HG03103 (cell line): ENCODE results near the gene APBB3.
"Not testable (repeated sequence)": the region's sequence is repeated elsewhere in the genome, so short reads cannot be mapped to it uniquely, and the experiment has no call there.

Source experiments
- ATAC-seq: cut with Tn5 transposase; IDR thresholded peaks from one replicate; pipeline ENCODE4 v1.9.1; 2021; ENCODE audit warnings: low read depth; ENCODE audit not compliant: unreplicated experiment

The APBB3 gene, protein sequence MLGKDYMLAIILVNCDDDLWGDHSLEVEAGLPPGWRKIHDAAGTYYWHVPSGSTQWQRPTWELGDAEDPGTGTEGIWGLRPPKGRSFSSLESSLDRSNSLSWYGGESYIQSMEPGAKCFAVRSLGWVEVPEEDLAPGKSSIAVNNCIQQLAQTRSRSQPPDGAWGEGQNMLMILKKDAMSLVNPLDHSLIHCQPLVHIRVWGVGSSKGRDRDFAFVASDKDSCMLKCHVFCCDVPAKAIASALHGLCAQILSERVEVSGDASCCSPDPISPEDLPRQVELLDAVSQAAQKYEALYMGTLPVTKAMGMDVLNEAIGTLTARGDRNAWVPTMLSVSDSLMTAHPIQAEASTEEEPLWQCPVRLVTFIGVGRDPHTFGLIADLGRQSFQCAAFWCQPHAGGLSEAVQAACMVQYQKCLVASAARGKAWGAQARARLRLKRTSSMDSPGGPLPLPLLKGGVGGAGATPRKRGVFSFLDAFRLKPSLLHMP

DNA sequence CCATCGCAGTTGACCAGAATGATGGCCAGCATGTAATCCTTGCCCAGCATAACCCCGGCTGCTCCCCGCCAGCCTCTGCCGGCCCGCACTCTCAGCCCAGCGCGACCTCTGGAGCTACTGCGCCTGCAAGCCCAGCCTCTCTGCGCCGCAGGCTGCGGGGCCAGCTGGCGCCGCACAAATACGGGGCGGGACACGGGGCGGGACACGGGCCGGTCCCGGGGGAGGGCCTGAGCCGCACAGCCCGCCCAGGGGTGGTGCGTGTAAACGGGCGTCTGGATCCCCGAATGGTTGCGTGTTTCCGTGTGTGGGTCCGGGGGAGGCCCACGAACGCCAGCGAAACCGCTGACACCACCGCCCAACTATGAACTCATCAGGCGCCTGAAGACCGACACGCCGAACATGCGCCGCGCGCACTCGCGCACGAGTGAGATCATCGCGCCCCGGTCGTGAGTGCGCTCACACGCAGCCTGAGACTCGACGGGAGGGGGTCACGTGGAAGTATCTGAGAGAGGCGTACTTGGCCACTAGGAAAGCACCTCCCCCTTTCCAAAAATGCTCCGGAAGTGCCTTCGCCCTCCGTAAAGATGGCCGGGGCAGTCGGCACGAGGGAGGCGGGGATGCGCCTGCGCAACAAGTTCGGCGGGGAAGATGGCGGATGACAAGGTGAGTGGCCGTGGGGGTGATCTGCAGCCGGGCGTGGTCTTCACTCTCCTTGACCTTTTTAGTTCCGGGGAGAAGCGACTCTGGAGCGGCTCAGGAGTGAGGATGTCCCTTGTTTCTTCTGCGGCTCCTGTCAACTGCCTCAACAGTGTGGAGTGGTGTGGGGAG lies at the start of gene APBB3, which contains the start of gene SLC35A4:
APBB3 (minus strand) TSS at position 403 of the 828 bp plus-strand sequence; CDS start at position 50, 353 bp downstream.
SLC35A4 (plus strand) TSS at position 633 of the 828 bp plus-strand sequence. CDS start 2,342 bp downstream, outside the sequence.
- peak; percentile 80 for ATAC-seq

DNA sequence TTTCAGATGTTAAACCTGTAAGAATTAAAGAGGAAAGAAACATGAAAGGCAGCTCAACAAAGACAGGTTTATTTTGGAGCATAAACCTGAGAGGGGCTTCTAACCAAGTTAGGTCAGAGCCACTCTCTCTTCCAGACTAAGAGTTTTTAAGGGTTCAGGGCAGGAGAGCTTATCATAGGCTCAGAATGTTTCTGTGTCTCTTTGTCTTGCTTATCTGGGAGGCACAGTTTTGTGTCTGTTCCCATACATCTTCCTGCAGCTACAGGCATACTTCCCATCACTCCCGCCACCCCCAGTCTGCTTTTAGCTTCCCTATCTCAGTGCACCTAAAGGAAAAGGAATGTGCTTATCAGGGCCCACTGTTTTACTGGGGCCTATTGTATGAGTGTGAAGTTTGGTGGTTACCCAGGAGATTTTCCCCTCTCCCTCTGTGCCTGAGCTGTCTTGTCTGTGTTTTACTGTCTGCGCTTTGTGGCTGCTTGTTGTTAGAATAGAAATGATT lies 46.7 kb upstream of the APBB3 start:
- no peak for ATAC-seq

DNA sequence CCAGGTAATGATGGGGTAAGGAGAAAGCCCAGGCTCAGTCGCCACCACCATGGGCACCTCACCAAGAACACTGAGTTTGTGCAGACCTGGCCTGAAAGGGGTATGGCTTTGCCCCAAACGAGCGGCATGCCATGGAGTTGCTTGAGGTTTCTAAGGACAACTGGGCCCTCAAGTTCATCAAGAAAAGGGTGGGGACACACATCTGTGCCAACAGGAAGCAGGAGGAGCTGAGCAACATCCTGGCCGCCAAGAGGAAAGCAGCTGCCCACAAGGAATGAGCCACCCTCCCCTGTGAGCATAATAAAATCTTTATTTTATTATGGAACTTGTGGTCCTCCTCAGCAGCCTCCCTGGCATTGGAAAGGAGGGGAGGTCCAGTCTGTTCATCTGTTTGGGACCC lies 44.7 kb upstream of the APBB3 start:
- no peak for ATAC-seq

DNA sequence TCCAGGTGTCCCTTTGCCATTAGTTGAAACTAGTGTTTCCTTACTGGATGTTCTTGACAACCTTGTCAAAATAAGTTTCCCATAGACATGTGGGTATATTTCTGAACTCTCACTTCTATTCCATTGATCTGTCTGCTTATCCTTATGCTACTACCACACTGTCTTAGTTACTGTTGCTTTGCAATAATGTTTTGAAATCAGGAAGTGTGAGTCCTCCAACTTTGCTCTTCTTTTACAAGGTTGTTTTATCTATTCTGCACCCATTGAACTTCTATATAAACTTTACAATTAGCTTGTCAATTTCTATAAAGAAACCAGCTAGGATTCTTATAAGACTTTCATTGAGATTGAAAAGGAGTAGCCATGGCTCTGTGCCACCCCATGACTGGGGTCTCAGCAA lies 44.3 kb upstream of the APBB3 start:
- no peak for ATAC-seq

DNA sequence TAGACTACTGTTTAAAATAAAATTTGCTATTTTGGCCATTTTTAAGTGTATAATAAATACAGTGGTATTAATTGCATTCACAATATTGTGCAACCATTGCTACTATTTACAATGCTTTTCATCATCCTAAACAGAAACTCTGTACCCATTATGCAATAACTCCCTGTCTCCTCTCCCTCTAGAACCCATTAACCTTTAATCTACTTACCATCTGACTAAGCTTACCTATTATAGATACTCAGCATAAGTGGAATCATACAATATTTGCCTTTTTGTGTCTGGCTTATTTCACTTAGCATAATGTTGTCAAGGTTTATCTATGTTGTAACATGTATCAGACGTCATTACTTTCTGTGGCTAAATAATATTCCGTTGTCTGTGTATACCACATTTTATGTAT lies 42.6 kb upstream of the APBB3 start:
- no peak for ATAC-seq

DNA sequence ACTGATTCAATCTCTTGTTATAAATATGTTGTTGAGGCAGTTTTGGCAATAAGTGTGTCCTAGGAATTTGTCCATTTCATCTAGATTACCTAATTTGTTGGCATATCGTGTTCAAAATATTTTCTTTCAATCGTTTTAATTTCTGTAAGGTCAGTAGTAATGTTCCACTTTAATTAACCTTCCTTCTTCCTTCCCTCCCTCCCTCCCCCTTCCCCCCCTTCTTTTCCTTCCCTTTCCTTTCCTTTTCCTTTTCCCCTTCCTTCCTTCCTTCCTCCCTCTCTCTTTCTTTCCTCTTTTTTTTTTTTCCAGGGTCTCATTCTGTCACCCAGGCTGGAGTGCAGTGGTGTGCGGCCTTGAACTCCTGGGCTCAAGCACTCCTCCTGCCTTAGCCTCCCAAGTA lies 41.5 kb upstream of the APBB3 start:
- no peak for ATAC-seq

DNA sequence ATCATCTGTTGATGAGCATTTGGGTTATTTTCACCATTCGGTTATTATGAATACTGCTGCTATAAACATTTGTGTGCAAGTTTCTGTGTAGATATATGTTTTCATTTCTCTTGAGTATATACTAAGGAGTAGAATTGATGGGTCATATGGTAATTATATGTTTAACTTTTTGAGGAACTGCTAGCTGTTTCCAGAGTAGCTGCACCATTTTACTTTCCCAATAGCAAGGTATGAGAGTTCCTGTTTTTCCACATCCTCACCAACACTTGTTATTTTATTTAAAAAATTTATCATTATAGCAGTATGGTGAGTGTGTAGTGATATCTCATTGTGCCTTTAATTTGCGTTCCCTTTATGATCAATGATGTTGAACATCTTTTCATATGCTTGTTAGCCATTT lies 39.3 kb upstream of the APBB3 start:
- no peak for ATAC-seq

DNA sequence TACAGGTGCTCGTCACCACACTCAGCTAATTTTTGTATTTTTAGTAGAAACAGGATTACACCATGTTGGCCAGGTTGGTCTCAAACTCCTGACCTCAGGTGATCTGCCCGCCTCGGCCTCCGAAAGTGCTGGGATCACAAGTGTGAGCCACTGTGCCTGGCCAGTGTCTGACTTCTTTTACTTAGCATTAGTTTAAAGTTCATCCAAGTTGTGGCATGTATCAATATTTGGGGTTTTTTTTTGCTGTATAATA lies 39.0 kb upstream of the APBB3 start:
- not testable (repeated sequence) for ATAC-seq

DNA sequence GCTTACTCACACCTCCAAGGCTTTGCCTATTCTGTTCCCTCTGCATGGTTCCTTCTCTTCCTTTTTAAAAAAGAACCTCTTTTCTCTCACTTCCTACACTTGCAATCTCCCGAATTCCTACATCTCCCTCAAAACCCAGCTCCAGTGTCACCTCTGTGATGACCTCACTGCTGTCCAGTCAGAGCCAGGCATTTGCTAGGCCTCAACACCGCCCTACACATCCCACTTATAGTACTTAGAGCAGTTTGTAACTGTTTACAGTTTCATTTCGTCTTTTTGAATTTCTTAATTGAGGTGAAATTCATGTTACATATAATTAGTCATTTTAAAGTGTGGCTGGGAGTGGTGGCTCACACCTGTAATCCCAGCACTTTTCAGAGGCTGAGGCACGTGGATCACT lies 37.7 kb upstream of the APBB3 start:
- no peak for ATAC-seq

DNA sequence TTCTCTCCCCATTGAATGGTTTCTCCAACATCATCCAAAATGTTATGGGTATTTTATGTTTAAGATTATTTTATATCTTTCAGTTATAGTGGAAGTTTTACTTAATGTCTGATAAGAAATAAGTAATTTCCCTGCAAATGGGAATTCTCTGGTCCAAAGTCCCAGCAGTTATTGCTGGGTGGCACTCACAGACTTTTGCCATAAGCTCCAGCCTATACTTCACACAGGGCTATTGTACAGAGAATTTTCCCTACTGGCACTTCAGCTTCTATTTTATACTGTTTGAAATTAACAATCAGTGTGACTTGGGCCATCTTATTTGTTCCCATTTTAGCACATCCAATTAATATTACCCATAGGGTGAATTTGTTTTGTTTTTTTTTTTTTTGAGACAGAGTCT lies 35.7 kb upstream of the APBB3 start:
- ATAC-seq = no peak

DNA sequence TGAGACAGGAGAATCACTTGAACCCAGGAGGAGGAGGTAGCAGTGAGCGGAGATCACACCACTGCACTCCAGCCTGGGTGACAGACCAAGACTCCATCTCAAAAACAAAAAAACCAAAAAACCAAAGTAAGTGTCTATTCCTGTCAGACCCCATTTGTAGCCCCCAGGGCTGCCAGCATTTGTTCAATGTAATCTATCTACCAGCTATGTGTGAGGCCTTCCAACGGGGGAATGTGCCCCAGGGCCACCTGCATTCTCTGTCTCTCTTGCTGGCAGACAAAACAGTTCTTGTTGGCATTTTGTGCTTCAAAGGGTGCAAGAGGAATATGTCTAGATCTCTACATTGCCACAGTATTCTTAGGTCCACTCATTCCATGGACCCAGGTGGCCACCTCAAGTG lies 34.4 kb upstream of the APBB3 start:
- no peak for ATAC-seq

DNA sequence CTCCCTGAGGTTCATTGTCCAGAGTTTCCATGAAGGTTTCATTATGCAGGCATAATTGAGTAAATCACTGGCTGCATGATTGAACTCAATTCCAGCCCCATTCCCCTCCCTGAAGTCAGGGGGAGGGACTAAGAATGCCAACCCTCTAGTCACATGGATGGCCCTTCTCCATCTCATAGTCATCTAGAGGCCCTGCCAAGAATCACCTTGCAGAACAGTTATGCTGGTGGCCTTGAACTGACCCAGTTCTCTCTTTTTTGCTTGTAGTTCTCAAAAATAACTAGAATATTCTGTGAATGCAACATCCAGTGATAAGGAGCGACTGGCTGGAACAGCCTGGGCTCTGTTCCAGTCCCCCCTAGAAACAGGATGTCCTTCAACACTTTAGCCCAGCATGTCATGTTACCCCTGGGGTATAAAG lies 31.9 kb upstream of the APBB3 start:
- ATAC-seq = no peak

DNA sequence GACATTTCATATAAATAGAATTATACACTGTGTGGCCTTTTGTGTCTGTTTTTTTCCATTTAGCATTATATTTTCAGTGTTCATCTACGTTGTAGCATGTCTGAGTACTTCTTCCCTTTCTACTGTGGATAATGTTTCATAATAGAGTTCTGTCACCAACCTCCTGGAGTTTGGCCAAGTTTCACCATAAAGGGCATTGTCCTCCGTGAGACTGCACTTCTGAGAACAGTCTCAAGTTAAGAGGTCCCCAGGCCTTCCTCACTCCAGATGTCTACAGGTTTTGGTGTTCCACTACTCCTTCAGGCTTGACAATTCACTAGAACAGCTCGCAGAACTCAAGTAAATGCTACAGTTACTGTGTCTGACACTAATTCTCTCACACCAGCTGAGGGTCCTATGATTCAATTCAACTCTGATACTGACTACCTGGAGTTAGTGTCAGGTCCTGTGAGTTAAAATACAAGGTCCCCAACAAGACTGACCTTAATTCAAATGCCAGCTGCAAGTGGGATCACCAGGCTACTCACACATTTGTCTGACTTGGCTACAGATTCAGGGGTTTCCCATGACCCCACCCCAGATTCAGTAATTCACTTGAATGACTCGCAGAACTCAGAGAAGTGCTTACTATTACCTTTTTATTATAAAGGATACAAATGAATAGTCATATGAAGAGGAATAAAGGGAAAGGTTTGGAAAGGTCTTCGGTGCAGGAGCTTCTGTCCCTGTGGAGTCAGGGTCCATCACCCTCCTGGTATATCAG lies 31.3 kb upstream of the APBB3 start:
- no peak for ATAC-seq

DNA sequence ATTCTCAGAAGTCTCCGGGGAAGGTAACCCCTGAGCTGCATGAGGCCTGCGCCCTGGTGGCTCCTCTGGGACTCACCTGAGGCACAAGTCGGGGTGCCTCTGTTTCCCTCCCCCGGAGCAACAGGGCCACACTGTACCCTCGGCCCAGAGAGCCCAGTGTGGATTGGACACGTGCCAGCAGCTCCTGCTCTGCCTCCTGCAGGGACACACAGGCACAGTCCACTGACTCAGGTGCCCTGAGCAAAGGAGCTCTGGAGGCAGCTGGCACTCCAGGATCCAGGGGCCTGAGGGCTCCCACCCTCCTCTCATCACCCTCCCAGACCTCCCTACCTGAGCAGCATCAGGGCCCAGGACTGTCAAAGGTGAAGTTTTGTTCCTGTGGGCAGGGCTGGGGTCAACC lies 29.8 kb upstream of the APBB3 start:
- ATAC-seq = no peak

DNA sequence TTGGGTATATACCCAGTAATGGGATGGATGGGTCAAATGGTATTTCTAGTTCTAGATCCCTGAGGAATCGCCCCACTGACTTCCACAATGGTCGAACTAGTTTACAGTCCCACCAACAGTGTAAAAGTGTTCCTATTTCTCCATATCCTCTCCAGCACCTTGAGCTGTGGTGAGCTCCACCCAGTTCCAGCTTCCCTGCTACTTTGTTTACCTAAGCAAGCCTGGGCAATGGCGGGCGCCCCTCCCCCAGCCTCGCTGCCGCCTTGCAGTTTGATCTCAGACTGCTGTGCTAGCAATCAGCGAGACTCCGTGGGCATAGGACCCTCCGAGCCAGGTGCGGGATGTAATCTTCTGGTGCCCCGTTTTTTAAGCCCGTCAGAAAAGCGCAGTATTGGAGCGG lies 28.7 kb upstream of the APBB3 start:
- not testable (repeated sequence) for ATAC-seq

DNA sequence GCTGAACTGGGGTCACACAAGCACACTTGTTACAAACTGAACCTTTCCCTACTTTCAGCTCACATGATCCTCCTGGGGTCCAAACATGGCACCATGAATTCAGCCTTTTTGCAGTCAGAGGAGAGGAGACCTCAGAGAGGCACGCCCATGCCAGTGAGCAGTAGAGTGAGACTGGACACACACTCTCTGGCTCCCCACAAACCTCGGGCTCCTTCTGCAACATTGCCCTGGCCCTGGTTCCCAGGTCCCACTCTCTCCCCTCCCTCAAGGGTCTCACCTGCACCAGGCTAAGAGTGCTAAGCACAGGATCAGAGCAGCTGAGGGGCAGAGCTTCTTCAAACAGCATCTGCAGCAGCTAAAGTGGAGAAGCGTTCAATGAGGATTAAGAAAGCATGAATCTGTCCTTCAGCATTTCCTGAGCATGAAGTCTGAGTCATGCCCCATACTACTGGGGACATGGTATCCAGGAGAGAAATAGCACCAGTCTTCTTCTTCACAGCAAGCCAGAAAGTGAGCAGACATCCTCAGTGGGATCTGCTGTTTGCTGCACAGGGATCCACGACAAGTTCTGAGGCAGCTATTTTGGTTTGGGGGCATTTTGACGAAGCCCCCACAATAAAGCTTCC lies 27.5 kb upstream of the APBB3 start:
- no peak for ATAC-seq

DNA sequence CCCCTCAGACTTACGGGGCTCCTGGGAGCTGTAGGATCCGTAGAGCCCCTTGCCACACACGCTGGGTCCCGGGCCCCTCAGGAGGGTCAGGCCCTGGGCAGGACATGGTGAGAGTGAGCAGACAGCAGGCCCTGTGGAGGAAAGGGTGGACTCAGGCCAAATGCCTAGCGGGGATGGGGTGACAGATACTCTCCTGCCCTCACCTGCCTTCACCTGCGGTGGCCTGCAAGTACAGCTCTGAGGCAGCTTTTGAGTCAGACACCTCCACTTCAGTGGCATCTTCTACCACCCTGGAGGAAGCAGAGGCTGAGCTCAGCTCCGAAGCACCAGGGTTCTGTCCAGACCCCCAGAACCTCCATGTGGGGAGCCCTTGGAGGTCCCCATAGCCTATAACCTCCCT lies 26.5 kb upstream of the APBB3 start:
- ATAC-seq = no peak

DNA sequence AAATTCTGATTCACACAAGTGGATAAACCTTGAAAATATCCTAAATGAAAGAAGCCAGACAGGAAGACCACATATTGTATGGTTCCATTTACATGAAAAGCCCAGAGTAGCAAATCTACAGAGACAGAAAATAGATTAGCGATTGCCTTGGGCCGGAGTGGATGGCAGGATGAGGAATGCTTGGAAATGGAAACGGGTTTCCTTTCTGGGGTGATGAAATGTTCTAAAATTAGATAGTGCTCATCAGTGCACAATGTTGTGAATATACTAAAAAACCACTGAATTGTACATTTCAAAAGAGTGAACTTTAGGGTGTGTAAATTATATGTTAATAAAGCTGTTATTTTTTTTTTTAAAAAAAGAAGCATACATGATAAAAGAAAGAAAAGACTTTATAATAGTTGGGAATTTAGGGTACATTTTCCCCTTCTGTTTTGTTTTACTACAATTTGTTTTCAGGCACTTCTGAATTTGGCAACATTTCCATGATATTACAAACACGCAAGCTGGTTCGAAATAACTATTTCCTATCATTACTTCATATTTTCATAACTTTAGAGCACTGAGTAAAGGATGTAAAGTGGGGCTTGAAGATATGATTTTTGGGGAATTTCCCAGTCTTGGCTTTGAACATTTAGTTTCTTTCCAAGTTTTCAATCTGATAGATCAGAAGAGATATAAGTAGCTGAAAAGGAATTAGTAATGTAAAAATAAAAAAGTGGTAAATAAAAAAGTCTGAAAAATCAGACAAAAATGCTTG lies 24.1 kb upstream of the APBB3 start:
- ATAC-seq = no peak

DNA sequence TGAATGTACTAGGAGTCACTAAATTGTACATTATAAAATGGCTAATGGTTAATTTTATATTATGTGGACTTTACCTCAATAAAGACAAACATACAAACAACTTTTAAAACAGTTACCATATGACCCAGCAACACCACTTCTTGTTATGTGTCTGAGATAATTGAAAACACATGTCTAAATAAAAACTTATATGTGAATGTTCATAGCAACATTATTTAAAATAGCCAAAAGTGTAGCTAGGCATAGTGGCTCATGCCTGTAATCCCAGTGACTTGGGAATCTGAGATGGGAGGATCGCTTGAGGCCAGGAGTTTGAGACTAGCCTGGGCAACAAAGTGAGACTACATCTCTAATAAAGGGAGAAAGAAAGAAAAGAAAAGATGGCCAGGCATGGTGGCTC lies 23.1 kb upstream of the APBB3 start:
- ATAC-seq = no peak
